ENCODE results near the gene SSC5D.

- TF ChIP-seq EZH2 (IDR thresholded peaks at IDR 0.05; ENCODE audit: low read length) = no peak
- TF ChIP-seq CTCF (optimal IDR thresholded peaks at IDR 0.05 in 1 of 3, IDR thresholded peaks at IDR 0.05 in 1 of 3, conservative IDR thresholded peaks at IDR 0.05 in 1 of 3; ENCODE audit: extremely low read depth in 1 of 3, insufficient read depth in 2 of 3, low read length in 3 of 3) = no peak
These were observed 2.7 kb upstream of the SSC5D start for GRCh38 chr19:55485439-55486011.

Measured in keratinocyte (primary cell).